Stimulated activated naive CD8-positive, alpha-beta T cell treated with anti-CD3 and anti-CD28 coated beads, Interleukin-15, Interleukin-2, amounts not matched to agents 100 ng/mL and 50 ng/mL, for 24 hours (primary cell): ENCODE data around the gene CLIP4.
"Not testable (repeated sequence)": the region's sequence is repeated elsewhere in the genome, so short reads cannot be mapped to it uniquely, and the experiment has no call there.

Experiments
- H3K27ac Mint-ChIP-seq: one replicate; pipeline ENCODE4 v1.8.0; 2021; ENCODE audit warnings: mild to moderate bottlenecking, mixed read lengths
- H3K27me3 Mint-ChIP-seq: one replicate; pipeline ENCODE4 v1.8.0; 2021; ENCODE audit warnings: mixed read lengths
- H3K36me3 Mint-ChIP-seq: one replicate; pipeline ENCODE4 v1.8.0; 2021; ENCODE audit warnings: low read depth, mixed read lengths
- H3K4me1 Mint-ChIP-seq: one replicate; pipeline ENCODE4 v1.8.0; 2021; ENCODE audit warnings: low read depth, mixed read lengths
- H3K4me3 Mint-ChIP-seq: one replicate; pipeline ENCODE4 v1.8.0; 2021; ENCODE audit warnings: mild to moderate bottlenecking, mixed read lengths
- H3K9me3 Mint-ChIP-seq: one replicate; pipeline ENCODE4 v1.8.0; 2021; ENCODE audit warnings: mixed read lengths

Gene CLIP4

GRCh38 chr2:29082804-29083495 lies 32.3 kb upstream of the CLIP4 start:
- Mint-ChIP-seq H3K9me3 (no peaks in the 10 kb centered on the region), H3K4me1 (no peaks in the 10 kb centered on the region), H3K27me3 (no peaks in the 10 kb centered on the region), H3K36me3 (no peaks in the 10 kb centered on the region), H3K27ac (no peak overlapping the region), H3K4me3 (no peak overlapping the region)

- Mint-ChIP-seq H3K9me3 (no peaks in the 10 kb centered on the region), H3K4me3 (no peak overlapping the region)
Measured at GRCh38 chr2:29084554-29084953, 30.7 kb upstream of the CLIP4 start.

GRCh38 chr2:29090311-29090710 lies 24.9 kb upstream of the CLIP4 start:
- not testable (repeated sequence) for H3K36me3 Mint-ChIP-seq, H3K4me3 Mint-ChIP-seq, H3K4me1 Mint-ChIP-seq, H3K9me3 Mint-ChIP-seq, H3K27ac Mint-ChIP-seq
- H3K27me3 Mint-ChIP-seq = peaks cover 17% of the 10 kb centered on the region

More at GRCh38 chr2:29084554-29084953, 30.7 kb upstream of the CLIP4 start:
- no peaks in the 10 kb centered on the region for H3K36me3 Mint-ChIP-seq
- no peaks in the 10 kb centered on the region for H3K4me1 Mint-ChIP-seq
- H3K27ac Mint-ChIP-seq = no peak overlapping the region
- peaks cover 10% of the 10 kb centered on the region for H3K27me3 Mint-ChIP-seq

- Mint-ChIP-seq H3K27me3 (no peaks in the 10 kb centered on the region), H3K36me3 (no peaks in the 10 kb centered on the region), H3K4me1 (no peaks in the 10 kb centered on the region), H3K4me3 (no peak overlapping the region), H3K9me3 (no peaks in the 10 kb centered on the region), H3K27ac (no peak overlapping the region)
Measured at GRCh38 chr2:29096969-29097368, 18.2 kb upstream of the CLIP4 start.

GRCh38 chr2:29097569-29097968 lies 17.6 kb upstream of the CLIP4 start:
- H3K4me1 Mint-ChIP-seq = no peaks in the 10 kb centered on the region
- no peak overlapping the region for H3K4me3 Mint-ChIP-seq
- no peaks in the 10 kb centered on the region for H3K27me3 Mint-ChIP-seq
- no peaks in the 10 kb centered on the region for H3K36me3 Mint-ChIP-seq
- no peaks in the 10 kb centered on the region for H3K9me3 Mint-ChIP-seq
- H3K27ac Mint-ChIP-seq = no peak overlapping the region

- Mint-ChIP-seq H3K27ac (no peak overlapping the region), H3K4me1 (no peaks in the 10 kb centered on the region), H3K4me3 (no peak overlapping the region), H3K36me3 (no peaks in the 10 kb centered on the region), H3K27me3 (no peaks in the 10 kb centered on the region), H3K9me3 (no peaks in the 10 kb centered on the region)
Measured at GRCh38 chr2:29100564-29100963, 14.7 kb upstream of the CLIP4 start.

GRCh38 chr2:29104688-29105087 lies 10.5 kb upstream of the CLIP4 start:
- Mint-ChIP-seq H3K27ac (no peak overlapping the region), H3K4me3 (no peak overlapping the region), H3K4me1 (peaks cover 3% of the 10 kb centered on the region), H3K9me3 (no peaks in the 10 kb centered on the region), H3K36me3 (no peaks in the 10 kb centered on the region), H3K27me3 (no peaks in the 10 kb centered on the region)

- H3K4me1 Mint-ChIP-seq = peaks cover 3% of the 10 kb centered on the region
- no peak overlapping the region for H3K27ac Mint-ChIP-seq
- H3K4me3 Mint-ChIP-seq = no peak overlapping the region
- H3K36me3 Mint-ChIP-seq = no peaks in the 10 kb centered on the region
- no peaks in the 10 kb centered on the region for H3K27me3 Mint-ChIP-seq
- H3K9me3 Mint-ChIP-seq = no peaks in the 10 kb centered on the region
Measured at GRCh38 chr2:29105375-29105774, 9.8 kb upstream of the CLIP4 start.

GRCh38 chr2:29106256-29106655 lies 9.0 kb upstream of the CLIP4 start:
- Mint-ChIP-seq H3K27ac (no peak overlapping the region), H3K9me3 (no peaks in the 10 kb centered on the region), H3K27me3 (no peaks in the 10 kb centered on the region), H3K4me1 (peaks cover 3% of the 10 kb centered on the region), H3K36me3 (no peaks in the 10 kb centered on the region), H3K4me3 (no peak overlapping the region)

- H3K27me3 Mint-ChIP-seq = no peaks in the 10 kb centered on the region
- H3K27ac Mint-ChIP-seq = no peak overlapping the region
- H3K4me1 Mint-ChIP-seq = peaks cover 3% of the 10 kb centered on the region
- no peaks in the 10 kb centered on the region for H3K9me3 Mint-ChIP-seq
- H3K4me3 Mint-ChIP-seq = no peak overlapping the region
- H3K36me3 Mint-ChIP-seq = no peaks in the 10 kb centered on the region
Measured at GRCh38 chr2:29106980-29107388, 8.2 kb upstream of the CLIP4 start.

- H3K4me3 Mint-ChIP-seq, H3K9me3 Mint-ChIP-seq, H3K4me1 Mint-ChIP-seq, H3K27ac Mint-ChIP-seq, H3K36me3 Mint-ChIP-seq, H3K27me3 Mint-ChIP-seq: not testable (repeated sequence)
Measured at GRCh38 chr2:29107547-29107946, 7.7 kb upstream of the CLIP4 start.

GRCh38 chr2:29108225-29108624 lies 7.0 kb upstream of the CLIP4 start:
- no peaks in the 10 kb centered on the region for H3K27me3 Mint-ChIP-seq
- no peaks in the 10 kb centered on the region for H3K9me3 Mint-ChIP-seq
- H3K4me1 Mint-ChIP-seq = peaks cover 3% of the 10 kb centered on the region

GRCh38 chr2:29109246-29109645 lies 6.0 kb upstream of the CLIP4 start:
- Mint-ChIP-seq H3K27ac (no peak overlapping the region), H3K27me3 (no peaks in the 10 kb centered on the region), H3K4me1 (peaks cover 3% of the 10 kb centered on the region), H3K36me3 (no peaks in the 10 kb centered on the region), H3K4me3 (no peak overlapping the region), H3K9me3 (no peaks in the 10 kb centered on the region)

More at GRCh38 chr2:29108225-29108624, 7.0 kb upstream of the CLIP4 start:
- Mint-ChIP-seq H3K27ac (no peak overlapping the region), H3K36me3 (no peaks in the 10 kb centered on the region), H3K4me3 (no peak overlapping the region)

GRCh38 chr2:29110916-29111535 lies 4.2 kb upstream of the CLIP4 start:
- H3K4me1 Mint-ChIP-seq = peaks cover 7% of the 10 kb centered on the region
- H3K9me3 Mint-ChIP-seq = no peaks in the 10 kb centered on the region
- H3K4me3 Mint-ChIP-seq = no peak overlapping the region
- no peaks in the 10 kb centered on the region for H3K27me3 Mint-ChIP-seq
- H3K27ac Mint-ChIP-seq = no peak overlapping the region
- H3K36me3 Mint-ChIP-seq = no peaks in the 10 kb centered on the region

- H3K4me1 Mint-ChIP-seq = peaks cover 18% of the 10 kb centered on the region
- peaks cover 4% of the 10 kb centered on the region for H3K36me3 Mint-ChIP-seq
- H3K9me3 Mint-ChIP-seq = no peaks in the 10 kb centered on the region
Measured at GRCh38 chr2:29112379-29112778, 2.8 kb upstream of the CLIP4 start.

More at GRCh38 chr2:29112379-29112778, 2.8 kb upstream of the CLIP4 start:
- Mint-ChIP-seq H3K27me3 (no peaks in the 10 kb centered on the region), H3K27ac (no peak overlapping the region), H3K4me3 (no peak overlapping the region)
